Effector memory CD8-positive, alpha-beta T cell (primary cell): ENCODE results near the gene COX8C.

Experiments used
- ATAC-seq: fragments of 150-1000 bp; cut with Tn5 transposase; replicated peaks from 2 replicates; pipeline ENCODE4 v1.10.0; 2021; ENCODE audit warnings: mild to moderate bottlenecking, moderate library complexity
- DNase-seq, 3 experiments: peaks; one replicate each; pipeline ENCODE4 v3.0.0; 2021
- H3K27ac Mint-ChIP-seq, 2 donors: one replicate each; pipeline ENCODE4 v1.8.0; 2022; ENCODE audit warnings: mild to moderate bottlenecking in 2 of 2, mixed read lengths in 2 of 2, moderate library complexity in 2 of 2
- H3K27me3 Mint-ChIP-seq, 2 donors: one replicate each; pipeline ENCODE4 v1.8.0; 2022; ENCODE audit warnings: mixed read lengths in 2 of 2
- H3K36me3 Mint-ChIP-seq: one replicate; pipeline ENCODE4 v1.8.0; 2022; ENCODE audit warnings: mild to moderate bottlenecking, moderate library complexity, mixed read lengths; ENCODE audit not compliant: insufficient read depth
- H3K4me1 Mint-ChIP-seq, 2 donors: one replicate each; pipeline ENCODE4 v1.8.0; 2022; ENCODE audit warnings: low read depth in 2 of 2, mixed read lengths in 2 of 2
- H3K4me3 Mint-ChIP-seq, 2 donors: one replicate each; pipeline ENCODE4 v1.8.0; 2022; ENCODE audit warnings: mild to moderate bottlenecking in 2 of 2, mixed read lengths in 2 of 2, moderate library complexity in 2 of 2
- H3K9me3 Mint-ChIP-seq, 2 donors: one replicate each; pipeline ENCODE4 v1.8.0; 2022; ENCODE audit warnings: mixed read lengths in 2 of 2

COX8C gene

DNA sequence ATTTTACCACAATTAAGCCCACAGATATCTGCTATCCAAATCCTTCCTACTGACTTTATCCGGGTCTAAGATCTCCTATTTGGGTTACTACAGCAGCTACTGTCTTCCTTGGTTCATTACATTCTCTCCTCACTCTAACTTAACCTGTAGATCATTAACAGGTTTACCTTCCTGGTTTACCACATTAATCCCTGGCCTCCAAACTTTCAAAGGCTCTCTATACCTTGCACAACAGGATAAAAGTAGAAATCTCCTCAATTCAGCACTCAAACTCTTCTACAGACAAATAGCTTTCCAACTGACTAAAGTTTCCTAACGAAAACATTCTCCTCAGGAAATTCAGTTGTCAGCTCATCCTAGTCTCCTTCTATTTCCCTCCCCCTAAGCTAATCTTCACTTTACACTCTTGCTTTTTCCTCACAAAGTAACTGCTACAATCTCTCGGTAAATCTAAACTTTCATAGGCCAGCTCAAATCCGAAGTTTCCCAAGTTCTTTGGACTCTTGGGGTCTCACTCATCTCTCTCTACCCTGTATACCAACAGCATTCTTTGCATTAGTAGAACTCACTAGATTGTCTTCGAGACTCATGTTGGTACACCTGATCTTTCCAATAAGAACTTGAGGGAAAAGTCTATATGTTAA, 16.9 kb upstream of the COX8C start:
- DNase-seq = no peak
- Mint-ChIP-seq H3K36me3 (peaks cover 13% of the 10 kb centered on the region), H3K27ac (no peak overlapping the region), H3K4me3 (no peak overlapping the region), H3K27me3 (no peaks in the 10 kb centered on the region), H3K4me1 (peaks cover 29 to 56% of the 10 kb centered on the region in 2 donors), H3K9me3 (no peaks in the 10 kb centered on the region)
- ATAC-seq = no peak

DNA sequence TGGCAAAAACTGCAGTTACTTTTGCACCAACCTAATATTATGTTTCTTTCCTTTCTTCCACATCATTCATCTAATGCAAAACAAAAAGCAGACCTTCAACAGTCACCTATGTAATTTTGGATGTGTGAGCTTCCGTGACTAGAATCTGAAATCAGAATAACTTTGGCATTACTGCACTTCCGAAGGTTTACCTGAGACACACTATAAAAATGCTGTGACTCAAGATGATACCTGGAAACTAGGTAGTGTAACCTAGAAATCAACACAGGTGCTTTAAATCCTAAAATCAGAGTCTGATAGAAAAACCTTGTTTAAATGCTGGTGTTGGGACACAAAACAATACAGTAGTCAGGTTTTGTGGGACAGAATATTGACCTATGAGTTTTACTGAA, 16.4 kb upstream of the COX8C start:
- Mint-ChIP-seq H3K9me3 (no peaks in the 10 kb centered on the region), H3K27ac (no peak overlapping the region), H3K27me3 (no peaks in the 10 kb centered on the region), H3K4me1 (peaks cover 28 to 52% of the 10 kb centered on the region in 2 donors), H3K36me3 (peaks cover 13% of the 10 kb centered on the region), H3K4me3 (peak overlapping the region; percentile 85 to 88)
- no peak for DNase-seq
- no peak for ATAC-seq

DNA sequence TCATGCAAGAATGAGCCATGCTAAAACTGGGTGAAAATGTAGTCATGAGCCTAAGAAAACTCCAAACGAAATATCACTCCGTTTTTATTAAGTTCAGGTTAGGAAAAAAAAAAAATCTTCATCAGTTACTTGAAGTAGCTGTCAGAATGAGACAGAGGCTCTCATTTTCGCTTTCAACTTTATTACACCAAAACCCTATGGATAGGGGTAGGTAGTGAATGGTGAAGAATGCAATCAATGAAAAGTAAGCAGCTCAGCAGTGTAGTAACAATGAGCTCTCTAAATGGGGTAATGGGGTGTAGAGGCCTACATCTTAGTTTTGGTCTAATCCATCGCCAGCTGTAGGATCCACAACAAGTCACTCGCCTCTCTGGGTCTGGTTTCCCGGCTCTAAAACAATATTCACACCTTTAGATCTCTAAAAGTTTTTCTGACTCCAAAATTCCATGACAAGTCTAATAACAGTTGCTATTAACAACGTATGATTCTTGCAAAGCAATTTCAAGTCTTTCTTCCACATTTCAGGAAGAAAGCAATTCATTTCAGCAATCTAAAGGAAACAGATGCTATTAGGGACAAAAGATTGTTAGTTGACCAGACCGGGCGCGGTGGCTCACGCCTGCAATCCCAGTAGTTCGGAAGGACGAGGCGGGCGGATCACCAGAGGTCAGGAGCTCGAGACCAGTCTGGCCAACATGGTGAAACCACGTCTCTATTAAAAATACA, 15.8 kb upstream of the COX8C start:
- ATAC-seq (no peak), DNase-seq (no peak)
- Mint-ChIP-seq H3K27me3 (no peaks in the 10 kb centered on the region), H3K4me3 (peak overlapping the region; percentile 85 to 88), H3K27ac (peak overlapping the region in 1 of 2 donors; percentile 93), H3K4me1 (peaks cover 28 to 52% of the 10 kb centered on the region in 2 donors), H3K36me3 (peaks cover 13% of the 10 kb centered on the region), H3K9me3 (no peaks in the 10 kb centered on the region)

DNA sequence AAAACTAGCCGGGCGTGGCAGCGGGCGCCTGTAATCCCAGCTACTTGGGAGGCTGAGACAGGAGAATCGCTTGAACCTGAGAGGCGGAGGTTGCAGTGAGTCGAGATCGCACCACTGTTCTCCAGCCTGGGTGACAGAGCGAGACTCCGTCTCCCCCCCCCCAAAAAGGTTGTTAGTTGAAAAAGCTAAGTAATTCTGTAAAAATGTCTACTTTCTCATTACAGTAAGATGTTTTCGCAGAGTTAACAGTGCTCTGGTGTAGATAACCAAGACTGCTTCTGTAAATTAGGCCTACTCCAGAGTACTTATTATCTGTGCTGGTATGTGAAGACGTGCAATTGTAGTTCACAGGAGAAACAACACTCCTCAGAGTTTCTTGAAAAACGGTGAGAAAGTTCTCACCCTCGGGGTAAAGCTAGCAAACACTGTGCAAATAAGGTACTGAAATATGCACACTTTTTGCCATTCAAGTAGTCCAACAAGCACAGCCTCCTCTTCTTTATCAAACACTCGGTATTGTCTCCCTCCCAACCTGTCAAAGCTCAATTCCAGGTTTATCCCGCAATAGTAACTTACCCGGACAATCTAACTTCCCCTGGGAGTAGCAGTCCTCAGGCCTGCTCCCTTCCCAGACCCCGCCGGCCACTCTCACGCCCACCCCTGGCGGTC, 15.1 kb upstream of the COX8C start:
- Mint-ChIP-seq H3K27me3 (no peaks in the 10 kb centered on the region), H3K36me3 (peaks cover 13% of the 10 kb centered on the region)
- peak in 1 of 3 experiments; percentile 12 for DNase-seq

DNA sequence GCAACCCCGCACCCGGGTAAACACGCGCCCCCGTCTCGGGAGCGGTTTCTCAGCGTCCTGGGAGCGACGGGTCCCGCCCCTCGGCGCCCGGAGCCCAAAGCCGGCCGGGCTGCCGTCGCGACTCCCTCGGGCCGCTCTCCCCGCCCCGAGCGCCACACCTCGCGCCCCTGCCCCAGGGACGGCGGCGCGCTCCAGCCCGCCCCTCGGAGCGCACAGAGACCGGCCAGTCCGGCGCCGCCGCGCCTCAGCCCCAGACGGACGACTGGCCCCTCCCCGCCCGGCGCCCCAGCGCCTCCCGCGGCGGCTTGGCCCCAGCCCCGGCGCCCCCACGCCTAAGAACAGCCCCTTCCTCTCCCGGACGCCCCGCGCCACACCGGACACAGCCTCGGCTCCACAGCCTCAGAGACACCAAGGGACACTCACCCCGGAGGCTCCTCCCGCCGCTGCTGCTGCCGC, 14.6 kb upstream of the COX8C start:
- DNase-seq = peak in 2 of 3 experiments; percentile 6 to 34
- peaks cover 26 to 49% of the 10 kb centered on the region in 2 donors for H3K4me1 Mint-ChIP-seq

More for the DNA sequence above, 15.1 kb upstream of the COX8C start:
- no peak for ATAC-seq
- Mint-ChIP-seq H3K4me3 (peak overlapping the region; percentile 85 to 88), H3K27ac (peak overlapping the region; percentile 82 to 93), H3K4me1 (peaks cover 28 to 52% of the 10 kb centered on the region in 2 donors), H3K9me3 (no peaks in the 10 kb centered on the region)

DNA sequence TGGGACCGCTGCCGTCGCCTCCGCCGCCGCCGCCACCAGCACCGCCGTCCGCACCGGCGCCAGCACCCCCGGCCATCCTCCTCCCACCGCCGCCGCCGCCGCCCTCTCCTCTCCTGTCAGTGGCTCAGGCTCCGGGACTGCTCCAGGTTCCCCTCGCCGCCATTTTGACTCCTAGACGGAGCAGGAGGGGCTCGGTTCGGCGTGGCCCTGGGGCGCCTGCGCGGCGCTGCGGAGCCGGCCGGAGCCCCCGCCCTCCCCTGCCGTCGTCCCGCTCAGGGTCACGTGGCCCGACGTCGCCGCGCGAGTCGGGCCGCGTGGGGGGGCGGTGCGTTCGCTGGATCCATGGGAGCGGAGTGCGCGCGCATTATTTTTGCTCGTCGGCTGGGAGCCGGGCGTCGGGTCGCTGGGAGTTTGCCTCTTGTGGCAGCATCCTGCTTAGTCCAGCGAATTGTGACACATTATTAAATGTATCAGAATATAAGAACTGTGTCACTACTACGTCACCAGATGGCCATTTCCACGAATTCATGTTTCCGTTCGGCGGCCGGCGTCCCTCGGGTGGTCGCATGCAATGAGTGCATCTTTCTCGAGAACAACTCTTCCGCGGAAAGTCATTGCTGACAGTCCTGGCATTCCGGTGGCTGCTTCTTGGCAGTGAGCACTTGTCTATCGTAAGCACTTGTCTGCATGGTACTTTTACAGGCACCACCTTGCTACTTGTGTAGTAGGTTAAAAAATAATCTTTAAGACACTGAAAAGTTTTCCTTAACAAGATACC, 13.9 kb upstream of the COX8C start, which contains the start of gene BTBD7:
Gene BTBD7, minus strand, starts transcription at position 184 of the 778 bp plus-strand sequence. CDS start 36,985 bp downstream, outside the sequence.
- DNase-seq (peak; percentile 89 to 90 (median 90)), ATAC-seq (peak; percentile 94)
- H3K36me3 Mint-ChIP-seq = peaks cover 13% of the 10 kb centered on the region
- no peaks in the 10 kb centered on the region for H3K27me3 Mint-ChIP-seq
- peak within 1 kb of the TSS; percentile 96 for H3K27ac Mint-ChIP-seq
- peaks cover 21 to 42% of the 10 kb centered on the region in 2 donors for H3K4me1 Mint-ChIP-seq
- peak within 1 kb of the TSS; percentile 85 to 88 for H3K4me3 Mint-ChIP-seq
- no peaks in the 10 kb centered on the region for H3K9me3 Mint-ChIP-seq

More for the DNA sequence above, 14.6 kb upstream of the COX8C start:
- no peaks in the 10 kb centered on the region for H3K9me3 Mint-ChIP-seq
- no peaks in the 10 kb centered on the region for H3K27me3 Mint-ChIP-seq
- peak overlapping the region; percentile 96 for H3K27ac Mint-ChIP-seq
- H3K4me3 Mint-ChIP-seq = peak overlapping the region; percentile 85 to 88
- peak; percentile 44 for ATAC-seq
- peaks cover 13% of the 10 kb centered on the region for H3K36me3 Mint-ChIP-seq

DNA sequence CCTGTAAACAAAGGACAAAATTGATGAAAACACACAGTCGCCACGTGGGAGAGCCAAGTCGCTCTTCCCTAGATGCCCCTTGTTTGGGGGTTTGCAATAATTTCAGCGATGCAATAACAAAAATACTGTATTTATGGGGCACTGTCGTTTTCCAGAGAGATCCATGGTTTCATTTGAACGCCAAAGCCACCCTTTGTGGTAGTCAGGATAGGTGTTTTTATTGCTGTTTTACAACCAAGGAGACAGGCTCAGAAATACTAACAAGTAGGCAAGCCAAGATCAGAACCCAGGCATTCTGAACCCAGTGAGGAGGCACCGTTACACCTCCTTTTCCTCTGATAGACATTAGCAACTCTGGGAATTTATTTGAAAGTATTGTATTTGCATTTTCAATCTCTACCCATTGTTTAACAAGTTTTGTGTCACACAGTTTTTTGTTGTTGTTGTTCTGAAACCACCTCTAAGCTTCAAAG, 13.3 kb upstream of the COX8C start:
- Mint-ChIP-seq H3K27ac (peak overlapping the region; percentile 96), H3K9me3 (no peaks in the 10 kb centered on the region), H3K4me3 (peak overlapping the region; percentile 85 to 88), H3K4me1 (peaks cover 21 to 39% of the 10 kb centered on the region in 2 donors), H3K27me3 (no peaks in the 10 kb centered on the region), H3K36me3 (peaks cover 13% of the 10 kb centered on the region)
- DNase-seq = no peak
- no peak for ATAC-seq

DNA sequence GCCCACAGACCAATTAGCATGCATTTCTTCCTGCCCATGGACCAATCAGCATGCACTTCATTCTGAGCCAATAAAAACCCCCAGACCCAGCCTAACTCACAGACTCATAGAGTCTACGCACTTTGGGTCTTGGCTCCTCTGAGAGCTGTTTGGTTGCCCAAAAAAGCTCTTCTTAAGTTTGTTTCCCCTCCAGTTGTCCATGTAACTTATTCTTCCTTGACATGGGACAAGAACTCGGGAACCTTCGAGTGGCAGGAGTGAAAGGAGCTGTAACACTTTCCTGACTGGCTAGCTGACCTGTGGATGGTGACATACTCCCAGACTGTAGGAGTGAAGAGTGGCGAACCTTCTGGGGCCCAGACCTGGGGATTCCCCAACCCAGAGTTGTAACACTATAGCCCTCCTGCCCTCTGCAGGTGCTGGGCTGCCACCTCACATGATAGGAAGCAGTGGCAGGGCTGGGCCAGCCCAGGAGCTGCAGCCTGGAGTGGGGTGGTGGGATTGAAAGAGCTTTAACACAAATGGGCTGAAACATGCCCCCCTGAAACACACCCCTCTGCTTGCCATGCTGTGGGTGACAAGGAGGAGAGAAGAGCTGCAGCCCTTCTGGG, 9.7 kb upstream of the COX8C start:
- Mint-ChIP-seq H3K36me3 (peaks cover 9% of the 10 kb centered on the region), H3K27me3 (peaks cover 6 to 12% of the 10 kb centered on the region in 2 donors), H3K4me3 (no peak overlapping the region), H3K4me1 (peaks cover 2 to 7% of the 10 kb centered on the region in 2 donors), H3K9me3 (no peaks in the 10 kb centered on the region), H3K27ac (no peak overlapping the region)
- ATAC-seq = no peak
- DNase-seq = peak in 1 of 3 experiments; percentile 2

DNA sequence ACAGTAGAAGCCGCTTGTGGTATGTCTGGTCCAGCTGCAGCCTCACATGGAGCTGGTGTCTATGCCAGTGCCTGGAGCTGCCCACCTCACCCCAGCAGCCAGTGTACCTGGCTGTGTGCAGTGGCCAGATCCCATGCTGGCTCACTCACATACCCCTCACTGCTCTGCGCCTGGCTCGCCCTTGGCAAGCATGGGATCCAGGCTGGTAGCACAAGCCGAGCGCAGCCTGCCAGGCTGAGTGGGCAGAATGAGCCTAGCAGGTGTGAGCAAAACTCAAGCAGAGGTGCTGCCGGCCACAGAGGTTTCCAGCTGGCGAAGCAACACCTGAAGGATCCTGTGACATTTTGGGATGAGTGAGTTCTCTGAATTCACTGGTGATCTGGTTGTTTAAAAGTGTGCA, 9.1 kb upstream of the COX8C start:
- Mint-ChIP-seq H3K27me3 (peaks cover 6 to 18% of the 10 kb centered on the region in 2 donors), H3K4me3 (no peak overlapping the region), H3K9me3 (no peaks in the 10 kb centered on the region), H3K36me3 (peaks cover 6% of the 10 kb centered on the region), H3K27ac (no peak overlapping the region), H3K4me1 (peaks cover 2 to 7% of the 10 kb centered on the region in 2 donors)
- ATAC-seq (no peak), DNase-seq (no peak)

DNA sequence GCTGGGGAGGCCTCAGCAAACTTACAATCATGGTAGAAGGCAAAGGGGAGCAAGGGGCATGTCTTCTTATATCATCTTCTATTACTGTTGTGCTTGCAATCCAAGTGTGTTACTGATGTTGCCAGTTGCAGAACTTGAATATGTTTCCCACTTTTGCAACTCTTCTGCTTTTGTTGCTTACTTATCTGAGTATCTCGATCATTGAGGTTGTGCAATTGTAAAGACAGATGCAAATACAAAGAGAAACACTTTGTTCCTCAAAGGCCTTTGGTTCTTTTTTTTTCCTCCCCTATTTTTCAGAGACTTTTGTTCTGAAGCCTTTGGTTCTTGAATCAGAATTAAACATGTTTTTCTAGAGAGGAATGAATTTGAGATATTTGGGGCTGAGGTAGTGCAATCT, 3.7 kb upstream of the COX8C start:
- Mint-ChIP-seq H3K27ac (no peak overlapping the region), H3K36me3 (no peaks in the 10 kb centered on the region), H3K4me3 (no peak overlapping the region), H3K4me1 (no peaks in the 10 kb centered on the region), H3K27me3 (peaks cover 24 to 34% of the 10 kb centered on the region in 2 donors), H3K9me3 (no peaks in the 10 kb centered on the region)
- DNase-seq (no peak), ATAC-seq (no peak)

DNA sequence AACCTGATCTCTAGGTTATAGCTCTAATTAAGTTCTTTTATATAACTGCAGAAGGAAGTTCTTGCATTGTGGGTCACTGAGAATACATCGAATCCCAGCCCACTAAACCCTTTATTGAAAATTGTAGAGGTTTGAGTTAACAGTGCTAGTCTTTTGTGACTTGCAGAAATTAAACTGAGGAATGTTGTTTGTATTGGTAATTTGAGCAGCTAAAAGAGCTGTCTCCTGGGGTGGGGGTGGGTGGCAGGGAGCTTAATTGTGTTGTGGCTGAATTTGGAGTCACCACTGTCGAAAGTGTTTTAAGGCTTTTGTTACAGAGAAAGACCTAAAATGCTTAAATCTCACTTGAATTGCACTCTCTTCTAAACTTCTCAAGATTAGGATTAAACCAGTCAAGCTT, 3.2 kb upstream of the COX8C start:
- Mint-ChIP-seq H3K27me3 (peaks cover 28 to 36% of the 10 kb centered on the region in 2 donors), H3K9me3 (no peaks in the 10 kb centered on the region), H3K4me3 (no peak overlapping the region), H3K36me3 (no peaks in the 10 kb centered on the region), H3K4me1 (no peaks in the 10 kb centered on the region), H3K27ac (no peak overlapping the region)
- ATAC-seq = no peak
- DNase-seq = no peak

DNA sequence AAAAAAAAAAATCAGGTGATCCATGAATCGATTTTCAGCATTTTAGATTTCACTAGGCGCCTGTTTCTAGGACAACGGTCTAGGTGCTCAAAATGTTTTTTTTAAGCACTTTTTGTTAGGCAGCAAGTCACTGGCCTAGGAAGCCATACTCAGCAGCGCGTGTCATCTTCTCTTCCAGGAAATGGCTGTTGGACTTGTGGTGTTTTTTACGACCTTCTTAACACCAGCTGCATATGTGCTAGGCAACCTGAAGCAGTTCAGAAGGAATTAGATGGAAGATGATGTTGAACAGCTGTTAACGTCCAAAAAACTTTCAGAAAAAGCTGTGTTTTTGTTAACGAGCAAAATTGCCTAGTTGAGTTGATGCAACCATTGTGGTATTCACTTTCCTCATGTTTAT, 868 bp downstream of the COX8C start:
- H3K27me3 Mint-ChIP-seq = peaks cover 25 to 31% of the 10 kb centered on the region in 2 donors
- H3K4me3 Mint-ChIP-seq = no peak overlapping the region
- ATAC-seq = no peak
- DNase-seq = no peak
- H3K4me1 Mint-ChIP-seq = no peaks in the 10 kb centered on the region
- H3K27ac Mint-ChIP-seq = no peak overlapping the region
- H3K36me3 Mint-ChIP-seq = no peaks in the 10 kb centered on the region
- H3K9me3 Mint-ChIP-seq = no peaks in the 10 kb centered on the region
